RWPE1 (cell line): Measurements from ENCODE around the gene MED13L.

Experiments used
- CTCF ChIA-PET: fragments of 350-600 bp; sonication (Branson Sonifier 250); formaldehyde crosslinking; extraction: SDS; loops from one replicate; lab custom pipeline; 2021; lab: Yijun Ruan, JAX
- POLR2A ChIA-PET: fragments of 400-600 bp; formaldehyde crosslinking; extraction: SDS; loops from one replicate; lab custom pipeline; 2020; ENCODE audit warnings: antibody characterized with exemption; ENCODE audit not compliant: low non-redundant PET; lab: Yijun Ruan, JAX
- DNase-seq: peaks from one replicate; pipeline ENCODE4 v3.0.0; 2012; ENCODE audit warnings: low spot score
- H3K27ac ChIP-seq: fragments of 450-650 bp; 2 replicates; pipeline ENCODE4 v1.5.1; 2017
- TF ChIP-seq, protein P1 (sequence below): fragments of 450-650 bp; conservative IDR thresholded peaks from 2 replicates; pipeline ENCODE4 v1.5.1; 2017; ENCODE audit warnings: low read depth, mild to moderate bottlenecking

MED13L gene

DNA sequence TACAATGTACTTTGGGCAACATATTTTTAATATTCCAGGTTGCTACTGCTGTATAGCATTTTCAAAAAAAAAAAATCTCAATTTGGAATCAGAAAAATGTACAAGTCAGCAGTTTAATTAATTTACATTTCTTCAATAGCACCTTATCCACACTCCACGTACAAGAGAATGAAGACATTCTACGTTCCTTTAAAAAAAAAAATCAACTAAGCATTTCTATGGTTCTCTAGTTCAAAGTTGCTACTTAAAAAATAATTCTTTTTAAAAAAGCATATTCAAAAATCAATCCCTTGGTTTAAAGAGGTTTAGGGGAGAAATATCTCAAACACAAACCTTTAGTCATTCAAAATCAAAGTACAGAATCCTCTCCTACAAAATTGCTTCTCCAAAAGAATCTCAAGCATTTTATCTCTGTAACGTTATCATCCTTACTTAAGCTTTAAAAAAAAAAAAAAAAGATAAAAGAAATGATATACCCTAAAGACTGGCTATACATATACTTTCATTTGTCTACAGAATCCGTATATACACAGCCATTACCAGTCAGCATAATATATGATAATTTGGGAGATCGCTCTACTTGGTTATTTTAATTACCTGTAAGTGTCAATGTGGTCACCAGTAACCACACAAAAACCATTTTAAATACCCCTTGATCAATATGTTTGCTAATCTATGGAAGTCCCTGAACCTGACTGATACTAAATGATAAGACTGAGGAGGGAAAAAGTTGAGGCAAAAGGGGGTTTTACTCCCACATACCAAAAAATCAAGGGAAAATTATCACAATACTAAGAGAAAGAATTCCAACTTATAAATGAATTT, 2.7 kb downstream of the MED13L start:
- TF ChIP-seq, protein P1, sequence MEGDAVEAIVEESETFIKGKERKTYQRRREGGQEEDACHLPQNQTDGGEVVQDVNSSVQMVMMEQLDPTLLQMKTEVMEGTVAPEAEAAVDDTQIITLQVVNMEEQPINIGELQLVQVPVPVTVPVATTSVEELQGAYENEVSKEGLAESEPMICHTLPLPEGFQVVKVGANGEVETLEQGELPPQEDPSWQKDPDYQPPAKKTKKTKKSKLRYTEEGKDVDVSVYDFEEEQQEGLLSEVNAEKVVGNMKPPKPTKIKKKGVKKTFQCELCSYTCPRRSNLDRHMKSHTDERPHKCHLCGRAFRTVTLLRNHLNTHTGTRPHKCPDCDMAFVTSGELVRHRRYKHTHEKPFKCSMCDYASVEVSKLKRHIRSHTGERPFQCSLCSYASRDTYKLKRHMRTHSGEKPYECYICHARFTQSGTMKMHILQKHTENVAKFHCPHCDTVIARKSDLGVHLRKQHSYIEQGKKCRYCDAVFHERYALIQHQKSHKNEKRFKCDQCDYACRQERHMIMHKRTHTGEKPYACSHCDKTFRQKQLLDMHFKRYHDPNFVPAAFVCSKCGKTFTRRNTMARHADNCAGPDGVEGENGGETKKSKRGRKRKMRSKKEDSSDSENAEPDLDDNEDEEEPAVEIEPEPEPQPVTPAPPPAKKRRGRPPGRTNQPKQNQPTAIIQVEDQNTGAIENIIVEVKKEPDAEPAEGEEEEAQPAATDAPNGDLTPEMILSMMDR, result no peak
- ChIA-PET CTCF (interaction anchor here (0.5 kb wide), 1 partner anchor 139 kb away, joined by 3 read pairs; no protein-coding TSS in a partner anchor), POLR2A (interaction anchor here (0.6 kb wide), 1 partner anchor 423 kb away, joined by 4 read pairs; no protein-coding TSS in a partner anchor)
- no peak overlapping the region for H3K27ac ChIP-seq
- DNase-seq, result no peak

DNA sequence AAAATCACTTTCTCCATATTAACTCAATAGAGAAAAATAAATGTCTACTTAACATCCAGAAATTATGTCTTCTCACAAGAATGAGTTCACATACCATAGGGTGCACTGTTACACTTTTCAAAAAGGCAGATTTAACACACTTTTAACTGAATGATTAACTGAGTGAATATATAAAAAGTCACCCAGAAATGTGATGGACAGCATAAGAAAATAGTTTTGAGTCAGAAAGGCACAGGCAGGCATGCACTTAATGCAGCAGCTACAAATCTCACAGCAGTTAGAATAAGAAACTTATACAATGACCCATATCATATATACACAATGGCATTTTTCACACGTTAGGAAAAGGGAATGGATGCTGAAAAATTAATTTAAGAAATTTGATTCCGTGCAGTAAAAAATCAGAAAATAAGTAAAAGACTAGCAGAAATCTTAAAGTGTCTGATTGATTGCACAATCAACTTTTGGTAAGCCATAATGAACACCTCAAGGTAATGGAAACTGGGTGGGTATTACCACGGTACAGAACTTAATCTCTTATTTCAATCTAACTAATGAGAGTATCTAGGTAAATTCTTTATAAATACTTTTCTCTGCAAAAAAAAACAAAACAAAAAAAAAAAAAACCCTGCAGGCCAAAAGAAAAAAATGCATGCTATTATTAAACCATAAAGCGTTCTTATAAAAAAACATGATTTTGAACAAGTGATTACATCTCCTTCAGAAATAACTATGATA, 3.5 kb downstream of the MED13L start:
- CTCF ChIA-PET, result interaction anchor here (0.6 to 0.8 kb wide), 2 partner anchors 21 to 60 kb away, joined by 3 to 6 read pairs; no protein-coding TSS in a partner anchor
- DNase-seq, result no peak

DNA sequence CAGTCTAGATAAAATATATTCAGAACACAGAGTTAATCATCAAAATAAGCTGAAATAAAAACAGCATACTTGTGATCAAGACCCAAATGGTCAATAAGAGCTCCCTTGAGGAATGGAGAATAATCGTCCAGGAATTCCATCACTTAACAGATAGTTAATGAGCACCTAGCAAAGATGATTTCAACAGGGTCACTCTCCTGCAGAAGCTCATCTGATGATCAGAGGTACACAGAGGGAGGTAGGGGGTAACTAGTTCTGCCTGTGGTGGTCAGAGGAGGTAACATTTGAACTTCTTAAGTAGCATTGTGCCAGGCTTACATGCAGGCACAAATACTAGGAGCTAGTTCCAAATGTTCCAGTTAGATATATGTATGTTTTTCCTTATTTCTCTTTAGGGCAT, 9.5 kb downstream of the MED13L start:
- CTCF ChIA-PET, result interaction anchor here (0.8 kb wide), 1 partner anchor 41 kb away, joined by 3 read pairs; no protein-coding TSS in a partner anchor
- no peak for DNase-seq
- POLR2A ChIA-PET, result no interaction called here
- no peak overlapping the region for H3K27ac ChIP-seq
- TF ChIP-seq, protein P1, result no peak

More for the DNA sequence above, 3.5 kb downstream of the MED13L start:
- TF ChIP-seq, protein P1, result no peak
- POLR2A ChIA-PET, result interaction anchor here (0.6 to 0.7 kb wide), 2 partner anchors 424 to 580 kb away, joined by 3 to 4 read pairs; no protein-coding TSS in a partner anchor
- no peak overlapping the region for H3K27ac ChIP-seq

DNA sequence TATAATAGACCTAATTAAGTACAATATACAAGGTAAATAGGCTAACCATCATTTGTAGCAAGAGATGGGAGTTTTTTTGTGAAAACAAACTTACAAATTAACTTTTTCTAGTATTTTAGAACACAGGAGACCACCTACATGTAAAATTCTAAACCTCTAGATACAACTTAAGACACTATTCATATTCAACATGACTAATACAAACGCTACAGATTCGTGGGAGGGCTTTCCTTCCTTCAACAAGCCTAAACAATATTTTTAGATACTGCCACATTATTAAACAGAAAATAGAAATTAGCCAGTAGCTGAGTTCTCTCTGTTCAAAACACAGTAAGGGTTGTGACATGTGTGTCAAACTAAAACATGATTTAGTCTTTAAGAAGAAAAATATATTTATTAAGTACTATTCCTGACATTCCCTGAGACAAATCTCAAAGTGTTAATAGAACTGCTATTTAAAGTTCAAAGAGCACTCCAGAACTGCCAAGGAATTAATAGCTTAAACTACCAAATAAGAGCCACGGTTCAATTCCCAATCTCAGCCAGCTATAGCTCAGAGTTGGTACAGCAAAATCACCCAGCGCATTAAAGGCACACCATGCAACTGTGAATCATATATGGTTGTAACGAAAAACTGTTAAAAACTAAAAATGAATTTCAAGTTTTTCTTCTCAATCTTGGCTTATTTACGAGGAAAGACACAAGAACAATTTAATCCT, 10.7 kb downstream of the MED13L start:
- TF ChIP-seq, protein P1, result no peak
- ChIA-PET POLR2A (no interaction called here), CTCF (interaction anchor here (0.7 kb wide), 2 partner anchors 227 to 287 kb away, joined by 3 read pairs; no protein-coding TSS in a partner anchor)
- no peak for DNase-seq
- no peak overlapping the region for H3K27ac ChIP-seq

DNA sequence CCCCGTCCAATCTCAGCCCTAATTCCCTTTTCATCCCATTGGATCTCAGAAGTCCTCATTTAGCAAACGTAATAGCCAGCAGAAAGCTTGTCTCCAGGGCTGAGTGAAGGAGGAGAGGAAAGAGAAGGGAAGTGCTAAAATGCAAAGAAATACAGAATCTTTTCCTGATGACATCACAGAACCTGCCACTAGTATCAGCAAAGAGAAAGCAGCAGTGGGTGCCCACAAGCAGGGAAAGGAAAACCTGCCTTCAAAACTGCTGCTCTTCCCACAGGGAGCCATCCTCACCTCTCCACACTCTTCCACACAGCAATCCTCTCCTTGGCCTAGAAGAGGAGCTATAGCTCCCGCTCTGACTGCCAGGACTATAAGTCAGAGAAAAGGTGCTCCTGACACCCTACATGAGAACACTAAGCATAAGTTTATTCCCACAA, 11.3 kb downstream of the MED13L start:
- ChIA-PET CTCF (no interaction called here), POLR2A (no interaction called here)
- DNase-seq, result no peak
- TF ChIP-seq, protein P1, result no peak
- no peak overlapping the region for H3K27ac ChIP-seq
